ENCODE data around the gene VIPR2. TPM values are rescaled to one million over a fixed set of nuclear protein-coding genes. Genes with fewer than 3 reads are reported as not detected.

VIPR2 gene
- total RNA-seq, 2 donors from 2014 or later = 10.9 to 18.2 TPM

- H3K4me3 ChIP-seq = no peak overlapping the region
- no peak for TF ChIP-seq CTCF (IDR thresholded peaks at IDR 0.05)
- no peak for TF ChIP-seq POLR2A (IDR thresholded peaks at IDR 0.05)
- intact Hi-C loops (cut with DNase I) = no loop called here
- no peak overlapping the region for H3K27ac ChIP-seq
- no peaks in the 10 kb centered on the region for H3K36me3 ChIP-seq (replicated peaks in 1 of 2; ENCODE audit: insufficient read depth in 1 of 2, low read depth in 2 of 2)
- ATAC-seq = no peak
- WGBS, 2 donors = 58 to 63% methylated on average over 4 of the region's 4 CpGs
- H3K27me3 ChIP-seq = no peaks in the 10 kb centered on the region
- DNase-seq = peak in 1 of 4 donors; percentile 32
- H3K4me1 ChIP-seq = peaks cover 7% of the 10 kb centered on the region
- H3K9me3 ChIP-seq = no peaks in the 10 kb centered on the region
These were observed 3.0 kb upstream of the VIPR2 start for GRCh38 chr7:159147687-159148086.

GRCh38 chr7:159147246-159147645, 2.6 kb upstream of the VIPR2 start:
- Histone ChIP-seq H3K27me3 (no peaks in the 10 kb centered on the region), H3K36me3 (replicated peaks in 1 of 2; ENCODE audit: insufficient read depth in 1 of 2, low read depth in 2 of 2) (no peaks in the 10 kb centered on the region), H3K9me3 (no peaks in the 10 kb centered on the region), H3K27ac (no peak overlapping the region), H3K4me1 (peaks cover 7% of the 10 kb centered on the region), H3K4me3 (no peak overlapping the region)
- intact Hi-C loops (cut with DNase I) = no loop called here
- TF ChIP-seq POLR2A (IDR thresholded peaks at IDR 0.05) (no peak), CTCF (IDR thresholded peaks at IDR 0.05) (peak in 1 of 7 experiments; percentile 8)
- ATAC-seq (no peak), DNase-seq (peak in 3 of 4 donors; percentile 30 to 34 (median 33))
- 75 to 79% methylated on average over 13 of the region's 13 CpGs for WGBS, 2 donors

GRCh38 chr7:159146084-159146858, 1.6 kb upstream of the VIPR2 start:
- H3K36me3 ChIP-seq (replicated peaks in 1 of 2; ENCODE audit: insufficient read depth in 1 of 2, low read depth in 2 of 2) = no peaks in the 10 kb centered on the region
- H3K4me1 ChIP-seq = peaks cover 7% of the 10 kb centered on the region
- DNase-seq = no peak
- H3K9me3 ChIP-seq = no peaks in the 10 kb centered on the region
- H3K27me3 ChIP-seq = no peaks in the 10 kb centered on the region
- WGBS, 2 donors = 79 to 81% methylated on average over 8 of the region's 8 CpGs
- H3K4me3 ChIP-seq = no peak overlapping the region
- no peak overlapping the region for H3K27ac ChIP-seq
- intact Hi-C loops (cut with DNase I) = no loop called here
- TF ChIP-seq POLR2A (IDR thresholded peaks at IDR 0.05) = no peak
- no peak for TF ChIP-seq CTCF (IDR thresholded peaks at IDR 0.05)
- no peak for ATAC-seq

GRCh38 chr7:159145490-159145855, 806 bp upstream of the VIPR2 start:
- 8 to 26% methylated on average over 18 to 30 of the region's 30 CpGs for WGBS, 2 donors
- peak overlapping the region; percentile 45 to 70 for H3K4me3 ChIP-seq
- TF ChIP-seq CTCF (IDR thresholded peaks at IDR 0.05) (no peak), POLR2A (IDR thresholded peaks at IDR 0.05) (no peak)
- intact Hi-C loops (cut with DNase I) = no loop called here
- H3K27me3 ChIP-seq = no peaks in the 10 kb centered on the region
- no peak for DNase-seq
- no peak overlapping the region for H3K27ac ChIP-seq
- no peaks in the 10 kb centered on the region for H3K9me3 ChIP-seq
- H3K36me3 ChIP-seq (replicated peaks in 1 of 2; ENCODE audit: insufficient read depth in 1 of 2, low read depth in 2 of 2) = no peaks in the 10 kb centered on the region
- peaks cover 7% of the 10 kb centered on the region for H3K4me1 ChIP-seq
- ATAC-seq = peak; percentile 19
